Lower lobe of right lung (tissue), 2 donors: ENCODE data around the gene ANKRD45. TPM values are rescaled to one million over a fixed set of nuclear protein-coding genes. Genes with fewer than 3 reads are reported as not detected.
"Not testable (repeated sequence)": the region's sequence is repeated elsewhere in the genome, so short reads cannot be mapped to it uniquely, and the experiment has no call there.

Experiments used
- ATAC-seq, 2 donors: fragments of 200-7000 bp; cut with Tn5 transposase; one replicate each; pipeline ENCODE4 v1.9.1; 2020 to 2022; ENCODE audit warnings: mild to moderate bottlenecking in 2 of 2, moderate library complexity in 2 of 2
- DNase-seq: peaks from one replicate; pipeline ENCODE4 v3.0.0-alpha.2; 2020
- H3K27ac ChIP-seq: fragments of 200-600 bp; one replicate; pipeline ENCODE4 v1.8.0; 2022
- H3K27me3 ChIP-seq: fragments of 200-600 bp; one replicate; pipeline ENCODE4 v1.8.0; 2022; ENCODE audit warnings: low read depth
- H3K36me3 ChIP-seq: fragments of 200-600 bp; one replicate; pipeline ENCODE4 v1.8.0; 2022; ENCODE audit warnings: mild to moderate bottlenecking
- H3K4me1 ChIP-seq: fragments of 200-600 bp; one replicate; pipeline ENCODE4 v1.8.0; 2022
- H3K4me3 ChIP-seq: fragments of 200-600 bp; one replicate; pipeline ENCODE4 v1.8.0; 2022; ENCODE audit warnings: mild to moderate bottlenecking
- H3K9me3 ChIP-seq: fragments of 200-600 bp; one replicate; pipeline ENCODE4 v1.8.0; 2022
- intact Hi-C: fragments of 100-400 bp; cut with DNase I; formaldehyde crosslinking; loops from one replicate; pipeline ENCODE4 v1.11.0; 2022
- total RNA-seq: library from RNA; stranded (reverse); fragmentation: NEBNext Ultra II Directional; extraction: Animal tissue kit (Norgen Biotek cat#: 25700); gene quantifications from one replicate; pipeline ENCODE4 v1.2.1, GENCODE V29; 2021
- TF ChIP-seq, protein P1 (sequence below): fragments of 200-600 bp; IDR thresholded peaks from one replicate; pipeline ENCODE4 v1.8.0; 2022; ENCODE audit warnings: antibody characterized with exemption, mild to moderate bottlenecking
- donor health status: DM: no; HTN: yes; CAD: no; lungs with severe emphysema.

Gene ANKRD45
- total RNA-seq, 1 donor from 2014 or later = 4.2 TPM

DNA sequence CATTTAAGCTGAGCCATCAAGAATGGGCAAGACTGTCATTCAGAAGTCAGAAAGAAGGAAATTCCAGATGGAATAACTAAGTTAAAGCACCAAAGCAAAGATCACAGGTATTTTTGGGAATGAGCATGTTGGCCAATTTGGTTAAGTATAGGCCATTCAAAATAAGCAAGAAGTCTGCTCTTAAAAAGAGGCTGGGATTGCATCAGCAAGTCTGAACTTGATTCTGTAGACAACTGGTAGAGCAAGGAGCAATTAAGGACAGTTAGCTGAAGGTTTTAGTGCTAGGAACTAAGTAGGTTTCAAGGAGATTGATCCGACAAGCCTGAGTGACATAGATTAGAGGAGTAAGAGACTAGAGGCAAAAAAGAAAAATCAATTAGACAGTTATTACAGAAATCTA, 8.4 kb downstream of the ANKRD45 start:
- TF ChIP-seq, protein P1, sequence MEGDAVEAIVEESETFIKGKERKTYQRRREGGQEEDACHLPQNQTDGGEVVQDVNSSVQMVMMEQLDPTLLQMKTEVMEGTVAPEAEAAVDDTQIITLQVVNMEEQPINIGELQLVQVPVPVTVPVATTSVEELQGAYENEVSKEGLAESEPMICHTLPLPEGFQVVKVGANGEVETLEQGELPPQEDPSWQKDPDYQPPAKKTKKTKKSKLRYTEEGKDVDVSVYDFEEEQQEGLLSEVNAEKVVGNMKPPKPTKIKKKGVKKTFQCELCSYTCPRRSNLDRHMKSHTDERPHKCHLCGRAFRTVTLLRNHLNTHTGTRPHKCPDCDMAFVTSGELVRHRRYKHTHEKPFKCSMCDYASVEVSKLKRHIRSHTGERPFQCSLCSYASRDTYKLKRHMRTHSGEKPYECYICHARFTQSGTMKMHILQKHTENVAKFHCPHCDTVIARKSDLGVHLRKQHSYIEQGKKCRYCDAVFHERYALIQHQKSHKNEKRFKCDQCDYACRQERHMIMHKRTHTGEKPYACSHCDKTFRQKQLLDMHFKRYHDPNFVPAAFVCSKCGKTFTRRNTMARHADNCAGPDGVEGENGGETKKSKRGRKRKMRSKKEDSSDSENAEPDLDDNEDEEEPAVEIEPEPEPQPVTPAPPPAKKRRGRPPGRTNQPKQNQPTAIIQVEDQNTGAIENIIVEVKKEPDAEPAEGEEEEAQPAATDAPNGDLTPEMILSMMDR = no peak
- Histone ChIP-seq H3K36me3 (no peaks in the 10 kb centered on the region), H3K27me3 (no peaks in the 10 kb centered on the region), H3K27ac (no peak overlapping the region), H3K4me1 (no peaks in the 10 kb centered on the region), H3K9me3 (no peaks in the 10 kb centered on the region), H3K4me3 (no peak overlapping the region)
- ATAC-seq (no peak), DNase-seq (no peak)
- intact Hi-C loops = no loop called here

DNA sequence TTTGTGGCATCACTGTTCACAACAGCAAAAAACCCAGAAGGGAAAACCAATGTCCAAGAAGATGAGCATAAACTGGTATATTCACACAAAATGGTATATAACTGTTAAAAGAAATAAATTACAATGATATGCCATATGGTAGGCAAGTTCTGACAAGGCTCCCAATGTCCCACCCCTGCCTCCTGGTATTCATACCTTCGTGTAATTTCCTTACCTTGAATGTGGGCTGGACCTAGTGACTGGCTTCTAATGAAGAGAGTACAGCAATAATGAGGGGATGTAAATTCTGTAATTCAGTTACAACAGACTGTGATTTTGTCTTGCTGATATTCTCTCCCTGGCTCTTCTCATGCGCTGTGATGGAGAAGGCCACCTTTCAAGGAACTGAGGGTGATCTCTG, 9.3 kb downstream of the ANKRD45 start:
- no peaks in the 10 kb centered on the region for H3K36me3 ChIP-seq
- no peaks in the 10 kb centered on the region for H3K9me3 ChIP-seq
- H3K4me1 ChIP-seq = no peaks in the 10 kb centered on the region
- H3K27ac ChIP-seq = no peak overlapping the region
- ATAC-seq (no peak), DNase-seq (no peak)
- no peaks in the 10 kb centered on the region for H3K27me3 ChIP-seq
- intact Hi-C loops = no loop called here
- TF ChIP-seq, protein P1 = no peak
- no peak overlapping the region for H3K4me3 ChIP-seq

DNA sequence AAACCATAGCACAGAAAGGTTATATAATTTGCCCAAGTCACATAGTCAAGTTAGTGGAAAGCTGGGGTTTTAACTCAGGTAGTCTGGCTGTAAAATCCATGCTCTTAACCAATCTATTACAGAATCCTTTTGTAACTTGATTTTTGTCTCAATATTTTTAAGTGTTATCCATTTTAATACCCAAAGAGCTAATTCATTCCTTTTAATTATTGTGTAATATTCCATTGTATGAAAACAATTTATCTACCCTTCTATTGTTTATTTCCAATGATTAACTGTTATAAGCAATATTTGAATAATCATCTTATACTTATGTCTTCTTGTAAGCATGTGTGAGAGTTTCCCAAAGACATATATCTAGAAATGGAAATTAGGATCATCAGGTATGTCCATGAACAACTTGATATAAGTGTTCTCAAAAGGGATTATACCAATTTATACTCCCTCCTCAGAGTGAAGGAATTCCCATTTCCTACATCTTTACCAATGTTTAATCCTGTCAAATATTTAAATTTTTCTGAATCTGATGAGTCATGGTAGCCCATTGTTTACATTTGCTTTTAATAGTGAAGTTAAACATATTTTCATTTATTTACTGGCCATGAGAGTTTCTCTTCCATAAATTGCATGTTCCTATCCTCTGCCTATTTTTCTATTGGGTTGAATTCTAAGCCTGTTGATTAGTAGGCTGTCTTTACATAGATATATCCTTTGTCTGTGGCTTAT, 20.6 kb downstream of the ANKRD45 start:
- intact Hi-C loops = no loop called here
- DNase-seq = no peak

GRCh38 chr1:173646656-173647055, 23.0 kb downstream of the ANKRD45 start:
- Histone ChIP-seq H3K36me3 (no peaks in the 10 kb centered on the region), H3K27me3 (no peaks in the 10 kb centered on the region), H3K4me3 (no peak overlapping the region), H3K4me1 (no peaks in the 10 kb centered on the region), H3K27ac (no peak overlapping the region), H3K9me3 (no peaks in the 10 kb centered on the region)
- TF ChIP-seq, protein P1 = no peak
- intact Hi-C loops = no loop called here
- ATAC-seq (no peak), DNase-seq (no peak)

More for the DNA sequence above, 20.6 kb downstream of the ANKRD45 start:
- TF ChIP-seq, protein P1 = no peak
- Histone ChIP-seq H3K4me1 (no peaks in the 10 kb centered on the region), H3K27ac (no peak overlapping the region), H3K9me3 (no peaks in the 10 kb centered on the region), H3K4me3 (no peak overlapping the region), H3K27me3 (no peaks in the 10 kb centered on the region), H3K36me3 (no peaks in the 10 kb centered on the region)
- no peak for ATAC-seq

GRCh38 chr1:173642450-173643139, 27.1 kb downstream of the ANKRD45 start:
- H3K27ac ChIP-seq, DNase-seq, H3K27me3 ChIP-seq, H3K4me3 ChIP-seq, H3K9me3 ChIP-seq, intact Hi-C loops, ATAC-seq, H3K36me3 ChIP-seq, H3K4me1 ChIP-seq: not testable (repeated sequence)

- TF ChIP-seq, protein P1 = no peak
- DNase-seq = no peak
- Histone ChIP-seq H3K27me3 (no peaks in the 10 kb centered on the region), H3K36me3 (no peaks in the 10 kb centered on the region), H3K27ac (no peak overlapping the region), H3K4me3 (no peak overlapping the region), H3K9me3 (no peaks in the 10 kb centered on the region), H3K4me1 (no peaks in the 10 kb centered on the region)
- no peak for ATAC-seq
- intact Hi-C loops = no loop called here
Measured at GRCh38 chr1:173639102-173639501, 30.5 kb downstream of the ANKRD45 start.
